ENCODE results near the gene SLC38A7. TPM values are rescaled to one million over a fixed set of nuclear protein-coding genes. Genes with fewer than 3 reads are reported as not detected.

The SLC38A7 gene, protein sequence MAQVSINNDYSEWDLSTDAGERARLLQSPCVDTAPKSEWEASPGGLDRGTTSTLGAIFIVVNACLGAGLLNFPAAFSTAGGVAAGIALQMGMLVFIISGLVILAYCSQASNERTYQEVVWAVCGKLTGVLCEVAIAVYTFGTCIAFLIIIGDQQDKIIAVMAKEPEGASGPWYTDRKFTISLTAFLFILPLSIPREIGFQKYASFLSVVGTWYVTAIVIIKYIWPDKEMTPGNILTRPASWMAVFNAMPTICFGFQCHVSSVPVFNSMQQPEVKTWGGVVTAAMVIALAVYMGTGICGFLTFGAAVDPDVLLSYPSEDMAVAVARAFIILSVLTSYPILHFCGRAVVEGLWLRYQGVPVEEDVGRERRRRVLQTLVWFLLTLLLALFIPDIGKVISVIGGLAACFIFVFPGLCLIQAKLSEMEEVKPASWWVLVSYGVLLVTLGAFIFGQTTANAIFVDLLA
- total RNA-seq: 43.4 and 43.7 TPM in 2 replicates
- long read RNA-seq, full-length matches to known transcripts: 69 of 105 reads
- long read RNA-seq, partial matches to known transcripts: 7 of 105 reads
- long read RNA-seq, other reads (novel, unspliced or antisense): 29 of 105 reads

DNA sequence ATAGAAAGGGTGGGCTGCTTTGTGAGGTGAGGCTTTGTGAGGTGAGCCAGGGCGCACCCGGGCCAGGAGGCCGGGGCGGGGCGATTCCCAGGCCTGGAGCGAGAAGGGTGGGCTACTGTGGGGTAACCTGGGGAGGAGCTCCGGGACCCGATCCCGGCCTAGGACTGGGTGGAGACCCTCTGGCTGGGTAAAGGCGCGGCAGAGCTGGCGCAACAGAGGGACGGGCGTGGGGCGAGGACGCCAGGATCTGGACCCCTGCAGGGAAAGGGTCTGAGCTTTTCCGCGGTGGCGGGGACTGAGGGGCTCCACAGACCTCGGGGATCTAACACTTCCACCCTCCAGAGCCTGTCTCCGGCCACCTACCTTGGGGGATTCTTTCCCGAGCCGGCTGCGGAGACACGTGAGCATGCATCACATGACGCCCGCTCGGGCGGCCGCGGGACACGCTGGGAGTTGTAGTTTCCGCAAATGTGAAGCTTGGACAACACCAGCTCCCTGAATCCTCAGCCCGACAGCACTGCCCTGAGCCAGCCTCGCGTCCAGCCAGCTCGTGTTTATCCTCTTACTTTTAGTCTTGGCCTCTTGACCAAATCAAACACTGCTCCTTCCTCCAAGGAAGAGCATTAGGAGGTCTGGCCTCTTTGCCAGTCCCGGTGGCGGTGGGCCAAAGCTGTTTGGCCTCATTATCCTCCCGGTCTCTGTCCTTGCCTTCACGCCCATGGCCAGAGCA lies at the start of gene SLC38A7:
TSS of gene SLC38A7 (minus strand) at position 417 of the 730 bp plus-strand sequence. CDS start 4,644 bp downstream, outside the sequence.
- TF ChIP-seq, protein P1, sequence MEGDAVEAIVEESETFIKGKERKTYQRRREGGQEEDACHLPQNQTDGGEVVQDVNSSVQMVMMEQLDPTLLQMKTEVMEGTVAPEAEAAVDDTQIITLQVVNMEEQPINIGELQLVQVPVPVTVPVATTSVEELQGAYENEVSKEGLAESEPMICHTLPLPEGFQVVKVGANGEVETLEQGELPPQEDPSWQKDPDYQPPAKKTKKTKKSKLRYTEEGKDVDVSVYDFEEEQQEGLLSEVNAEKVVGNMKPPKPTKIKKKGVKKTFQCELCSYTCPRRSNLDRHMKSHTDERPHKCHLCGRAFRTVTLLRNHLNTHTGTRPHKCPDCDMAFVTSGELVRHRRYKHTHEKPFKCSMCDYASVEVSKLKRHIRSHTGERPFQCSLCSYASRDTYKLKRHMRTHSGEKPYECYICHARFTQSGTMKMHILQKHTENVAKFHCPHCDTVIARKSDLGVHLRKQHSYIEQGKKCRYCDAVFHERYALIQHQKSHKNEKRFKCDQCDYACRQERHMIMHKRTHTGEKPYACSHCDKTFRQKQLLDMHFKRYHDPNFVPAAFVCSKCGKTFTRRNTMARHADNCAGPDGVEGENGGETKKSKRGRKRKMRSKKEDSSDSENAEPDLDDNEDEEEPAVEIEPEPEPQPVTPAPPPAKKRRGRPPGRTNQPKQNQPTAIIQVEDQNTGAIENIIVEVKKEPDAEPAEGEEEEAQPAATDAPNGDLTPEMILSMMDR (IDR thresholded peaks at IDR 0.05; ENCODE audit: unreplicated experiment): no peak
- H3K27ac Mint-ChIP-seq: peak within 1 kb of the TSS; percentile 89
- H3K27me3 Mint-ChIP-seq: peaks cover 3% of the 10 kb centered on the region
- peaks cover 11% of the 10 kb centered on the region for H3K4me1 Mint-ChIP-seq (ENCODE audit: low read depth)
- H3K36me3 Mint-ChIP-seq (ENCODE audit: insufficient read depth): peaks cover 2% of the 10 kb centered on the region
- peak within 1 kb of the TSS; percentile 93 for H3K4me3 Mint-ChIP-seq (ENCODE audit: low read depth)
- no peaks in the 10 kb centered on the region for H3K9me3 Mint-ChIP-seq (ENCODE audit: low read depth)
- peak; percentile 75 for DNase-seq (ENCODE audit: low spot score, unreplicated experiment)

DNA sequence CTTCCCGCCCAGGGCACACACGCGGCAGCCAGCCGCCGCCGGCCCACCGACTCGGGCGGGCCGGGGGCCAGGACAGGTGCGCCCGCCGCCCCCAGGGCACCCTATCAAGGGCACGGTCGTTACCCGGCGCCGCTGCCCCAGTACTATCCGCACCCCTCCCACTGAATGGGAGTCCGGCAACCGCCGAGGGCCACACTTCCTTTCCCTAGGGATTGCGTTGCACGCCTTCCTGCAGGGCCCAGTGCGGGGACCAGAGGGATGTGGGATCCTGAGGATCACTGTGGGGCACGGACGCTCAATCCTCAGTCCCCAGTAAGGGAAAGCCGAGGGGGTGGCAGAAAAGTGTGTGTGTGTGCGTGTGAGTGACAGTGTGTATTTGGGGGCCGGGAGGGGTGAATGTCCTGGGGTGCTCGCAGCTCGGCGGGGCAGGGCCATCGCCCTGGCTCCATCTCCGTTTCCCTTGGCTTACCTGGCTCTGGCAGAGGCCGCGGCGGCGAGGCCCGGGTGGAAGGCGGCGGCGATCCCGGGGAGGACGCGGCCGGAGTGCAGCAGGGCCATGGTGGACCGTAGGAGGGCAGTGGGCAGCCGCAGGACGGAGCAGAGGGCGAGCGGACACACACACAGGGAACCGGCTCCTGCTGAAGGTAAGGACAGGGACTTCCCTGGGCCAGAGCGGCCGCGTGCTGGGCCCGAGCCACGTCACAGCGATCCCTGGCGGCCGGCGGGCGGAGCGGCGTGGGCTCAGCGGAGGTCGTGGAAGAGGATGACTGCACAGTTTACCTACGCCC lies 49.3 kb upstream of the SLC38A7 start, which contains the start of gene GOT2:
TSS of gene GOT2 (minus strand) at position 646 of the 788 bp plus-strand sequence. CDS start at position 558, 88 bp downstream.
- Mint-ChIP-seq H3K9me3 (ENCODE audit: low read depth) (no peaks in the 10 kb centered on the region), H3K27me3 (no peaks in the 10 kb centered on the region), H3K27ac (peak within 1 kb of the TSS; percentile 97), H3K4me3 (ENCODE audit: low read depth) (peak within 1 kb of the TSS; percentile 99), H3K4me1 (ENCODE audit: low read depth) (peaks cover 8% of the 10 kb centered on the region), H3K36me3 (ENCODE audit: insufficient read depth) (peaks cover 1% of the 10 kb centered on the region)
- TF ChIP-seq, protein P1 (IDR thresholded peaks at IDR 0.05; ENCODE audit: unreplicated experiment): peak; percentile 97
- peak; percentile 74 for DNase-seq (ENCODE audit: low spot score, unreplicated experiment)

DNA sequence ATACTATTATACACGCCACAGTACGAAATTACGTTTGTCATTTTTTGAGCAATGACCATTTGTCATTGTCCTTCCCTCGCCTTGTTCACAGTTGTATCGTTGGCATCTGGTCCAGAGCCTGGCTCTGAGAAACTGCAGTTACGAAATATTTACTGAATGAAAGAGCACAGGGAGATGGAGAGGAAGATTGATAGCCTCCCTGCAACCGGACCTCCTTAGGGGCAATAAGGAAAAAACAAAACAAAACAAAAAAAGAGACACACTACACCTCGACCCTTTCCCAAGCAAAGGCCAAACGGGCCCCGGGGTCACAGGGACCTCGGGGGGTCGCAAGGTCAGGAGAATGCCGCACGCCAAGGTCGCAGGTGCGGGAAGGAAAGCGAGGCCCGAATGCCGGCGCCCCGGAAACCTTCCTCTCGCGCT lies 48.7 kb upstream of the SLC38A7 start:
- Mint-ChIP-seq H3K4me3 (ENCODE audit: low read depth) (peak overlapping the region; percentile 99), H3K9me3 (ENCODE audit: low read depth) (no peaks in the 10 kb centered on the region), H3K27me3 (no peaks in the 10 kb centered on the region), H3K4me1 (ENCODE audit: low read depth) (peaks cover 8% of the 10 kb centered on the region), H3K27ac (peak overlapping the region; percentile 18), H3K36me3 (ENCODE audit: insufficient read depth) (peaks cover 1% of the 10 kb centered on the region)
- no peak for DNase-seq (ENCODE audit: low spot score, unreplicated experiment)
- TF ChIP-seq, protein P1 (IDR thresholded peaks at IDR 0.05; ENCODE audit: unreplicated experiment): no peak

DNA sequence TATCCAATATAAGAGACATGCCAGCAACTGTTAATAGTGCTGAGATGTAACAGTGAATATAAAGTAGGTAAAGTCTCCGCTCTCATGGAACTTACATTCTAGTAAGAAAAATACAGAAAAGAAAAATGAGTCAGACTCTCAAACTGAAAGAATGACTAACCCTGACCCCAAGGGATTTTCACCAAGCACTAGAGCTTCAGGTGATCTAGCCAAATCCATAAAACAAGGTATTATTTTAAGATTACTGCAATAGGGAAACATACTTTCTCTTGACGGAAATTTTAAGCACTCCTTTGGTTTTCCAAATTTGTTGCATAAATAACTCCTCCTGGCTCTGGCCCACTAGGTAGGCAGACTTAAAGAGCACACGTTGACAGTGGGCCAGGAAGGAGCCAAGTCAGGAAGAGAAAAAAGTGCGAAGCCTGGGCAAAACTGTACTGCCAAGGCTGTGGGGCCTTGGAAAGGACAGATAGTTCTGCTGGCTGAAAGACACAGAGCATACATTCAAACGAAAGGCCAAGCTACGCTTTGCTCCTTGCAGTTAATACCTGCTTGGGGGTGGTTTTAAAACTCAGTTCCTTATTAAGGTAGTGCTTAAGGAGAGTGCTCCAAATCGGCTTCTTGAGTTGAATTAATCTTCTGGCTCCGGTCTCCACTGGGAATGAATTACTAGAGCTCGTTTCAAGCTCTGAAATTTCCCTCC lies 48.1 kb upstream of the SLC38A7 start:
- Mint-ChIP-seq H3K4me3 (ENCODE audit: low read depth) (peak overlapping the region; percentile 99), H3K36me3 (ENCODE audit: insufficient read depth) (peaks cover 1% of the 10 kb centered on the region), H3K4me1 (ENCODE audit: low read depth) (peaks cover 8% of the 10 kb centered on the region), H3K9me3 (ENCODE audit: low read depth) (no peaks in the 10 kb centered on the region), H3K27me3 (no peaks in the 10 kb centered on the region), H3K27ac (peak overlapping the region; percentile 18)
- TF ChIP-seq, protein P1 (IDR thresholded peaks at IDR 0.05; ENCODE audit: unreplicated experiment): no peak
- DNase-seq (ENCODE audit: low spot score, unreplicated experiment): no peak

All from progenitor cell of endocrine pancreas (in vitro differentiated cells).